Measurements from ENCODE around the gene PODNL1.

GRCh38 chr19:13902993-13903555 lies 35.1 kb downstream of the PODNL1 start:
- peak in 5 of 7 experiments; percentile 14 to 40 (median 21) for TF ChIP-seq CTCF (IDR thresholded peaks at IDR 0.05)
- TF ChIP-seq POLR2A (IDR thresholded peaks at IDR 0.05) = no peak
